ENCODE measurements around the gene KCTD3.

Gene KCTD3

GRCh38 chr1:215657047-215657446, 89.9 kb downstream of the KCTD3 start:
- DNase-seq (ENCODE audit: low read depth), result no peak

- DNase-seq (ENCODE audit: low read depth), result no peak
Measured at GRCh38 chr1:215660259-215660658, 93.2 kb downstream of the KCTD3 start.

GRCh38 chr1:215661033-215661432, 93.9 kb downstream of the KCTD3 start:
- no peak for DNase-seq (ENCODE audit: low read depth)

GRCh38 chr1:215665215-215665614, 98.1 kb downstream of the KCTD3 start:
- no peak for DNase-seq (ENCODE audit: low read depth)

GRCh38 chr1:215667761-215668160, 100.7 kb downstream of the KCTD3 start:
- DNase-seq (ENCODE audit: low read depth), result no peak

GRCh38 chr1:215669806-215670491, 102.8 kb downstream of the KCTD3 start:
- DNase-seq (ENCODE audit: low read depth), result no peak

Data from stimulated activated CD8-positive, alpha-beta memory T cell treated with anti-CD3 and anti-CD28 coated beads, Interleukin-12 subunit alpha, Interleukin-12 subunit beta, amount 100 ng/mL, for 1 hour (primary cell).